Activated T-helper 2 cell treated with anti-CD3 and anti-CD28 coated beads, Interferon-gamma antibody, Interleukin-2, Interleukin-4, amounts not matched to agents 10 μg/mL and 5 μg/mL and 100 μg/mL, durations not matched to agents 14 hours and 24 hours and 36 hours (primary cell): ENCODE measurements around the gene CATSPER4. TPM values are rescaled to one million over a fixed set of nuclear protein-coding genes. Genes with fewer than 3 reads are reported as not detected.
"Not testable (repeated sequence)": the region's sequence is repeated elsewhere in the genome, so short reads cannot be mapped to it uniquely, and the experiment has no call there.

ENCODE experiments used
- DNase-seq: peaks from one replicate; pipeline ENCODE4 v3.0.0; 2021; ENCODE audit warnings: low spot score
- H3K27ac Mint-ChIP-seq: one replicate; pipeline ENCODE4 v1.8.0; 2021; ENCODE audit warnings: mixed read lengths
- H3K27me3 Mint-ChIP-seq: one replicate; pipeline ENCODE4 v1.8.0; 2021; ENCODE audit warnings: low read depth, mixed read lengths
- H3K36me3 Mint-ChIP-seq: one replicate; pipeline ENCODE4 v1.8.0; 2021; ENCODE audit warnings: low read depth, mixed read lengths
- H3K4me1 Mint-ChIP-seq: one replicate; pipeline ENCODE4 v1.8.0; 2021; ENCODE audit warnings: low read depth, mixed read lengths
- H3K4me3 Mint-ChIP-seq: one replicate; pipeline ENCODE4 v1.8.0; 2021; ENCODE audit warnings: low read depth, mild to moderate bottlenecking, moderate library complexity, mixed read lengths
- H3K9me3 Mint-ChIP-seq: one replicate; pipeline ENCODE4 v1.8.0; 2021; ENCODE audit warnings: mixed read lengths
- intact Hi-C: fragments of 100-400 bp; cut with micrococcal nuclease; formaldehyde crosslinking; loops from one replicate; pipeline ENCODE4 v1.15.1; 2023
- total RNA-seq: library from RNA; stranded (reverse); gene quantifications from 2 replicates; pipeline ENCODE4 v1.2.3, GENCODE V29; 2022

The CATSPER4 gene
- total RNA-seq, 1 donor from 2014 or later = not detected

DNA sequence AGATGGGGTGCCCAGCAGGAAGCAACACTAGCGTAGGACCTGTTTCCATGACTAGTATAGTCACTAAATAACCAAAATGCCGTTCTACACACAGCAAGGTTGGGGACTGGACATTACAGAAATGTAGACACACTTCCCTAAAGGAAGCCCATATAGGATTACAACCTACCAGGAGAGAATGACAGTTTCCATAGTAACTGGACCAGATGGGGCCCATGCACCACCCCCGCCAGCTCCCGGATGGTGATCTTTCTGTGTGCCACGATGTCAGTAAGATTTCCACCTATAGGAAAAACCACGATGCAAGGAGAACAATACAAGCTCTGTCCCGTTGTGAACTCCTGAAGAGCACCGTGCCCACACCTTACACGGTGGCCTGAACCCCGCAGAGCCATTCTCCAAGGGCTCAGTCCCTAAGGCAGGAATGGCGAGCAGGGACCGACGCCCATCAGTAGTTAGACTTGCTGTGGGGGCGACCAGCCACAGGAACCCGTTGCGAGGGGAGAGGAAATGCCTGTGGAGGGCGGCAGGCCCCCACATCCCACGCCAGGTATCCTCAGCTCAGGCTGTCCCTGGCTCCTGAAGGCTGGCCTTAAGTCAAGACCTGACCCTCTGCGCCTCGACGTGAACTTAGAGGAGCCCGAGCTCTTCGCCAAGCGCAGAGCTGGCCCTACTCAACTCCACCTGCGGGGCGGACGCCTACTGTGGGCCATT lies 30.0 kb downstream of the CATSPER4 start:
- Mint-ChIP-seq H3K4me3 (no peak overlapping the region), H3K4me1 (no peaks in the 10 kb centered on the region), H3K9me3 (no peaks in the 10 kb centered on the region), H3K27me3 (peaks cover 28% of the 10 kb centered on the region), H3K27ac (no peak overlapping the region), H3K36me3 (no peaks in the 10 kb centered on the region)
- intact Hi-C loops = no loop called here
- DNase-seq = no peak

DNA sequence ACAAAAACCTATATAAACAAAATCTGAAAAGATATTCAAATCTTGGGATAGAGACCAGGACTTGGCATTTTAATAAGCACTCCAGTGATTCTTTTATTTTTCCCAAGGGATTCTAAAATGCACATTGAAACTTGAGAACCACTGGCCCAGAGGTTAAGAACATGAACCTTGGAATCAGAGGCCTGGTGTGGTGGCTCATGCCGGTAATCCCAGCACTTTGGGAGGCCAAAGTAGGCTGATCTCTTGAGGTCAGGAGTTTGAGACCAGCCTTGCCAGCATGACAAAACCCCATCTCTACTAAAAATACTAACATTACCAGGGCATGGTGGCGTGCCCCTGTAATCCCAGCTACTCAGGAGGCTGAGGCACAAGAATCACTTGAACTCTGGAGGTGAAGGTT lies 30.7 kb downstream of the CATSPER4 start:
- Mint-ChIP-seq H3K9me3 (no peaks in the 10 kb centered on the region), H3K27ac (no peak overlapping the region), H3K4me1 (peaks cover 5% of the 10 kb centered on the region), H3K27me3 (peaks cover 35% of the 10 kb centered on the region), H3K4me3 (no peak overlapping the region), H3K36me3 (no peaks in the 10 kb centered on the region)
- DNase-seq = no peak
- intact Hi-C loops = no loop called here

DNA sequence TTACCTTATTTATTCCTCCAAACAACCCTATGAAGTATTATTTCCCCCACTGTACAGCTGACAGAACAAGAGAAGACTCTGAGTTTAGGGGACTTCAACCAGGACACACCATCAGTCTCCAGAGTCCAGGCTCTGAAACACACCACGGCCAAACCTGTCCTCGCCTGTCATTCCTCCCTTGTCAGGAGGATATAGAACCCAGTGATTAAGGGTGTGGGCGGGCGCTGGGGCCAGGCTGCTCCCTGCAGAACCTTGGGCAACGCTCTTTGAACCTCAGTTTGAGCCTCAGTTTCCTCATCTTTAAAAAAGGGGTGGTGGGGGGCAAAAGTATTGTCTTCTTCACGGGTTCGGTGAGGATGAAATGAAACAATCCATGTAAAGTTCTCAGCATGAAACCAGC lies 34.2 kb downstream of the CATSPER4 start:
- intact Hi-C loops = no loop called here
- H3K4me3 Mint-ChIP-seq = no peak overlapping the region
- no peaks in the 10 kb centered on the region for H3K9me3 Mint-ChIP-seq
- H3K4me1 Mint-ChIP-seq = peaks cover 5% of the 10 kb centered on the region
- H3K36me3 Mint-ChIP-seq = no peaks in the 10 kb centered on the region
- H3K27ac Mint-ChIP-seq = no peak overlapping the region
- H3K27me3 Mint-ChIP-seq = peaks cover 36% of the 10 kb centered on the region
- DNase-seq = no peak

DNA sequence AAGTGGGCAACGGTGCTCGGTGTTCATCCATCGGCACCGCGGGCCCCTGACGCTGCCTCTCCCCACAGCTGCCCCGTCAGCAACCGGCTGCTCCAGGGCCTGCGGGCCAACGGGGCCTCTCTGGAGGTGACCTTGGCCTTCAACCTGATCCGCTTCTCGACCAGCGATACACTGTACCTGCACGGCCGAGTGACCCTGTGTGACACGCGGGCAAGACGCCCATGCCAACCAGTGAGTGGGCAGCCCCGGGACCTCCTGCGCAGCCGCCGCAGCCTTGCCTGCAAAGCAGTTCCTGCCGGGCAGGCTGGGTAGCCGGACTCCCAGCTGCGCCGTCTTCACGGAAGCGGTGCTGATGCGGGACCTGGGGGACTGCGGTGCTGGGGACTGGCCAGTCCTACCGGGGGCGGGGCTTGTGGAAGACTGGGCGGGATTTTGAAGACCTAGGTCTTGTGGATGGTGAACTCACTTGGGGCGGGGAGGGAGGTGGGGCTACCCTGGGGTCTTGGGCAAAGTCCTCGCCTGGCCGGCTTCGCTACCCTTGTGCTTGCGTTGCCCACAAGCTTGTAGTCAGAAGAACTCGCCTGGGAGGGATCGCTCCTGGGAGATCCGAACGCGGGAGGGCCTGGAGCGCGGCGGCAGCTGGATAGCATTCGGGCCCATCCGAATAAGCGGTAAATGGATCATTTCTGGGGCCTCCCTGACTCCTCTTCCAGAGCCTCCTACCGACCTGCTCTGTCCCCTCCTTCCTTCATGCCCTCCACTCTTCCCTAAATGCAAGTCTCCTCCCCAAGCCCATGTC lies 34.8 kb downstream of the CATSPER4 start:
- intact Hi-C loops = no loop called here

DNA sequence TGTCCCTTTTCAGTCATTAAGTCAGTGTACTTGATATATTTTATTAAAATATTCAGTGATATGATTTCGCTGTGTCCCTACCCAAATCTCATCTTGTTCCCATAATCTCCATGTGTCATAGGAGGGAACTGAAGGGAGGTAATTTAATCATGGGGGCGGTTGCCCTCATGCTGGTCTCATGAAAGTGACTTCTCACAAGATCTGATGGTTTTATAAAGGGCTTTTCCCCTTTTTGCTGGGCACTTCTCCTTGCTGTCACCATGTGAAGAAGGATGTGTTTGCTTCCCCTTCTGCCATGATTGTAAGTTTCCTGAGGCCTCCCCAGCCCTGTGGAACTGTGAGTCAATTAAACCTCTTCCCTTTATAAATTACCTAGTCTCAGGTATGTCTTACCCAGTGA lies 40.3 kb downstream of the CATSPER4 start:
- H3K4me3 Mint-ChIP-seq, H3K9me3 Mint-ChIP-seq, H3K36me3 Mint-ChIP-seq, intact Hi-C loops, DNase-seq, H3K27ac Mint-ChIP-seq: not testable (repeated sequence)
- Mint-ChIP-seq H3K27me3 (peaks cover 15% of the 10 kb centered on the region), H3K4me1 (peaks cover 14% of the 10 kb centered on the region)

More for the DNA sequence above, 34.8 kb downstream of the CATSPER4 start:
- Mint-ChIP-seq H3K9me3 (no peaks in the 10 kb centered on the region), H3K36me3 (no peaks in the 10 kb centered on the region), H3K4me1 (peaks cover 5% of the 10 kb centered on the region), H3K27me3 (peaks cover 35% of the 10 kb centered on the region), H3K4me3 (peak overlapping the region; percentile 51), H3K27ac (no peak overlapping the region)
- DNase-seq = peak; percentile 22

DNA sequence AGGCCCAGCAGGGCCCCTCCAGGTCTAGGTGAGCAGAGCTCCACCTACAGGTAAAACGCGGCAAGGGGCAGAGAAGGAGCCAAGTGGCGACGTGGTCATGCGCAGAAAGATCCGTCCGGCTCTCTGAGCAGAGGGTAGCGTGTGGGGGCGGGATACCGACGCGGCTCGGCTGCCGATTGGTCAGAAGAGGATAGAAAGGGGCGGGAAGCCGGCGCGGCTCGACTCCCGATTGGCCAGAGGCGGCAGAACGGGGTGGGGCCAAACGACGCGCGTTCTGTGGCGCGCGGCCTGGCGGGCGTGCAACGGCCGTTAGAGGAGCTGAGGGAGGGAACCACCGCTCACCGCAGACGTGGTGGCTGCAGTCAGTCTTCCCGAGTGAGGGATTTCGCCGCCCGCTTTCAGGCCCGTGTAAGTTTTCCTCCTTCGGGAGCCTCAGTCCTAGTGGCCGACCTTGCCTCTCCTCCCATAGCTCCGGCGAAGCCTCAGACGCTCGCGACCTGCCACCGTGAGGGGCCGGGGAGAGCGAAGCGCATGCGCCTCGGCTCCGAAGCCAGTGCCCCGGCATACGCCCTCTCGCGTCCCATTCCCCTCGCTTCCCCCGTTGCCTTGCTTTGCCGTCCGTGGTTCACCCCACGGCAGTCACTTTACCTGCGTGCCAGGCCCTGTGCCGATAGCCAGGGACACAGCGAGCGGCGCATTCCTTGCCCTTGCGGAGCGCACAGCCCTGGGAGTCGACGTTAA lies 43.7 kb downstream of the CATSPER4 start, which contains the start of gene CEP85:
Gene CEP85 (plus strand): TSS at position 298 of the 741 bp plus-strand sequence. CDS start 5,584 bp downstream, outside the sequence.
- no peaks in the 10 kb centered on the region for H3K9me3 Mint-ChIP-seq

DNA sequence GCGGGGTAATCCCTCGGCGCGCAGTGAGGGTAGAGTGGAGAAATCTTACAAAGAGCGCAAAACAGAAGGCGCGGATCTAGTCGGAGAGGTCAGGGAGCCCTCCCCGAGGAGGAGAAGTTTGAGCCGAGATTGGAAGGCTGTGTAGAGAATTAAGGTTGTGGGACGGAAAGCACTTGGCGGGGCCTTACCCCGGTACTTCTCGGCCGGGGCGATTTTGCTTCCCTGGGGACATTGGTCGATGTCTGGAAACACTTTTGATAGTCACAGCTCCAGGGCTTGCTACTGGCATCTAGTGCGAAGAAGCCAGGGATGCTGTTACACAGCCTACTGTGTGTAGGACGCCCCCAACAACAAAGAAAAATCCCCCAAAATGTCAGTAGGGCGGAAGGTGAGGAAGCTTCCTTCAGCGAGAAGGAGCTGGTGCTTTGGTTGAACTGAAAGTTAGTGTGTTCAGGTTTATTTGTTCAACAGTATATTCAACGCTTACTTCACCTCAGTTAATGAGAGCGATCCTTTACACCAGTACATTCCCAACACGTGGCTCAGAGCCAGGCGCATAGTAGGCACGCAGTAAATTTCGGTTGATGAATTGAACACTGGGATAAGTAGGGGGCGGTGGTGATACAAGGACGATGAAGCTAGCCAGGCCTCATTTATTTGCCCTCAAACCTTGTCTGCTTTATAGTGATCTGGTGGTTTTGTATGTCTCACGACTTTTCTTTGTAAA lies 44.4 kb downstream of the CATSPER4 start:
- Mint-ChIP-seq H3K27me3 (peaks cover 1% of the 10 kb centered on the region), H3K9me3 (no peaks in the 10 kb centered on the region), H3K36me3 (peaks cover 18% of the 10 kb centered on the region), H3K27ac (peak overlapping the region; percentile 92), H3K4me3 (peak overlapping the region; percentile 100), H3K4me1 (peaks cover 38% of the 10 kb centered on the region)
- intact Hi-C loops = loop anchor here (1.0 to 5.0 kb wide), 4 partner anchors 40 to 198 kb away; partner anchors contain the start of genes PDIK1L and UBXN11
- peak; percentile 13 for DNase-seq

More for the DNA sequence above, 43.7 kb downstream of the CATSPER4 start, which contains the start of gene CEP85:
- intact Hi-C loops = loop anchor here (1.0 to 2.0 kb wide), 3 partner anchors 41 to 123 kb away; partner anchors contain the start of genes PDIK1L and ZNF593
- Mint-ChIP-seq H3K4me1 (peaks cover 38% of the 10 kb centered on the region), H3K36me3 (peaks cover 15% of the 10 kb centered on the region), H3K27me3 (peaks cover 1% of the 10 kb centered on the region), H3K4me3 (peak within 1 kb of the TSS; percentile 100), H3K27ac (peak within 1 kb of the TSS; percentile 92)
- peak; percentile 98 for DNase-seq

DNA sequence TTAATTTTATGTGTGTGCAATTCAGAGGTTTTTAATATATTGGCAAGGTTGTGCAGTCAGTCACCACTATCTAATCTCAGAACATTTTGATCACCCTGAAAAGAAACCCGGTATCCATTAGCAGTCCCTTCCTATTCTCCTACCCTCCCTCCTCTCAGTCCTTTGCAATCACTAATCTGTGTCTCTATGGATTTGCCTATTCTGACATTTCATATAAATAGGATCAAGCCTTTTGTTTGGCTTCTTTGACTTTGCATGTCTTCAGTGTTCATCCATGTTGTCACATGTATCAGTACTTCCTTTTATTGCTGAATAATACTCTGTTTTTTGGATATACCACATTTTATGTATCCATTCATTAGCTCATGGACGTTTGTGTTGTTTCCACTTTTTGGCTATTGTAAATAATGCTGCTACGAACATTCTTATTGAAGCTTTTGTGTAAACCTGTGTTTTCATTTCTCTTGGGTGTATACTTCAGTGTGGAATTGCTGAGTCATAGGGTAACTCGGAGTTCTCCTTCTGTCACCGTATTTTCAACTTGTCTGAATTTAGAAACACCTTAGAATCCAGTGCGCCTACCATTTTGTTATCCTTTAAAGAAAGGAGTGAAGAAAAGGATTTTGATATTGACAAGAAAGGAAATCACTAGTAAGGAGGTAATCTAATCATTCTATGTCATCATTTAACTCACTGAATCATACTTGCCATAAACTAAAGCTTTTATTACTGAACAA lies 47.0 kb downstream of the CATSPER4 start:
- intact Hi-C loops = loop anchor here (5.0 kb wide), 2 partner anchors 70 to 200 kb away; partner anchors contain the start of gene UBXN11
- Mint-ChIP-seq H3K27ac (peak overlapping the region; percentile 56), H3K36me3 (peaks cover 34% of the 10 kb centered on the region), H3K9me3 (no peaks in the 10 kb centered on the region), H3K4me3 (peak overlapping the region; percentile 45), H3K4me1 (peaks cover 38% of the 10 kb centered on the region), H3K27me3 (no peaks in the 10 kb centered on the region)
- no peak for DNase-seq

DNA sequence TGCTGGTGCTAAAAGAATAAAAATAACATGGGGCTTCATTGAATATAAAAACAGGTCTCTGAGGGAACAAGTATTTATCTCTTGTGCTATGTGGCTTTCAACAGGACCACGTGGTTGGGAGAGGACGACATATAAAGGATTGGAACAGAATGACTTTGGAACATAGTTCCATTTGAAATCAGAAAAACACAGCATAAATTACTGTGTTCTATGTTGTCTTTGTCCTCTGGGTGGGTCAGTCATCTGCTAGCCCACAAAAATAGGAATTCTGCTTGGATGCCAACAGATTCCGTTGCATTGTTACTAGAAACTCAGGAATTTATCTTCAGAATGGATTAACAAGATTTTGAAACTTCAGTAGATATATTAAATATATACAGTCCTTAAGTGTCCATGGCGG lies 49.5 kb downstream of the CATSPER4 start:
- H3K27me3 Mint-ChIP-seq = no peaks in the 10 kb centered on the region
- H3K4me1 Mint-ChIP-seq = peaks cover 34% of the 10 kb centered on the region
- no peak overlapping the region for H3K4me3 Mint-ChIP-seq
- no peaks in the 10 kb centered on the region for H3K9me3 Mint-ChIP-seq
- H3K36me3 Mint-ChIP-seq = peaks cover 55% of the 10 kb centered on the region
- intact Hi-C loops = loop anchor here (5.0 kb wide), 2 partner anchors 67 to 203 kb away; partner anchors contain the start of gene UBXN11
- H3K27ac Mint-ChIP-seq = no peak overlapping the region
- no peak for DNase-seq
